MCF 10A (cell line): ENCODE data around the gene RAD51B. TPM values are rescaled to one million over a fixed set of nuclear protein-coding genes. Genes with fewer than 3 reads are reported as not detected.

Experiments used
- BruUV-seq: library from RNA; stranded (reverse); fragments of 400-500 nt; replicated peaks from 2 replicates; lab custom pipeline; 2021; lab: Mats Ljungman, UMichigan
- CTCF ChIA-PET: fragments of 300-600 bp; sonication (Branson Sonifier 250); formaldehyde crosslinking; extraction: SDS; loops from one replicate; lab custom pipeline; 2021; ENCODE audit warnings: antibody characterized with exemption, inconsistent platforms; lab: Yijun Ruan, JAX
- POLR2A ChIA-PET: fragments of 300-600, 350-650 bp; sonication (Branson Sonifier 250); formaldehyde crosslinking; extraction: SDS; loops from one replicate; lab custom pipeline; 2020; ENCODE audit warnings: antibody characterized with exemption, inconsistent platforms; lab: Yijun Ruan, JAX
- DNase-seq: peaks from one replicate; pipeline ENCODE4 v3.0.0-alpha.2; 2018; ENCODE audit not compliant: unreplicated experiment
- H3K27ac Mint-ChIP-seq: one replicate; pipeline ENCODE4 v1.8.0; 2022; ENCODE audit warnings: mild to moderate bottlenecking, low read depth, mixed read lengths; ENCODE audit not compliant: unreplicated experiment
- H3K27me3 Mint-ChIP-seq: one replicate; pipeline ENCODE4 v1.8.0; 2022; ENCODE audit warnings: mixed read lengths; ENCODE audit not compliant: insufficient read depth, unreplicated experiment
- H3K36me3 Mint-ChIP-seq: one replicate; pipeline ENCODE4 v1.8.0; 2022; ENCODE audit warnings: mild to moderate bottlenecking, moderate library complexity, mixed read lengths; ENCODE audit not compliant: insufficient read depth, unreplicated experiment
- H3K4me1 Mint-ChIP-seq: one replicate; pipeline ENCODE4 v1.8.0; 2022; ENCODE audit warnings: mixed read lengths; ENCODE audit not compliant: insufficient read depth, unreplicated experiment
- H3K4me3 Mint-ChIP-seq: one replicate; pipeline ENCODE4 v1.8.0; 2022; ENCODE audit warnings: mild to moderate bottlenecking, moderate library complexity, mixed read lengths; ENCODE audit not compliant: unreplicated experiment
- H3K9me3 Mint-ChIP-seq: one replicate; pipeline ENCODE4 v1.8.0; 2022; ENCODE audit warnings: mixed read lengths; ENCODE audit not compliant: unreplicated experiment
- CTCF ChIP-seq: fragments of 200-600 bp; IDR thresholded peaks from one replicate; pipeline ENCODE4 v1.8.0; 2022; ENCODE audit warnings: antibody characterized with exemption, mild to moderate bottlenecking; ENCODE audit not compliant: unreplicated experiment
- intact Hi-C: fragments of 100-400 bp; cut with micrococcal nuclease; formaldehyde crosslinking; loops from 2 replicates; pipeline ENCODE4 v1.14.1; 2022
- total RNA-seq: library from RNA; stranded (reverse); gene quantifications from 2 replicates; pipeline ENCODE4 v1.2.3, GENCODE V29; 2022

The RAD51B gene
- total RNA-seq, 1 experiment from 2014 or later: 14.6 TPM

GRCh38 chr14:68482772-68483395, 663.3 kb downstream of the RAD51B start:
- Mint-ChIP-seq H3K27me3 (no peaks in the 10 kb centered on the region), H3K27ac (no peak overlapping the region), H3K36me3 (peaks cover 9% of the 10 kb centered on the region), H3K4me3 (no peak overlapping the region), H3K4me1 (peaks cover 9% of the 10 kb centered on the region), H3K9me3 (no peaks in the 10 kb centered on the region)
- BruUV-seq: no TSS peak
- POLR2A ChIA-PET: interaction anchor here (0.7 to 1.0 kb wide), 2 partner anchors 31 to 232 kb away, joined by 3 to 4 read pairs; no protein-coding TSS in a partner anchor
- CTCF ChIA-PET: interaction anchor here (0.6 kb wide), 1 partner anchor 56 kb away, joined by 3 read pairs; no protein-coding TSS in a partner anchor
- no peak for TF ChIP-seq CTCF
- intact Hi-C loops: no loop called here
- DNase-seq: no peak

GRCh38 chr14:68486033-68486732, 666.6 kb downstream of the RAD51B start:
- BruUV-seq: no TSS peak
- H3K27me3 Mint-ChIP-seq: no peaks in the 10 kb centered on the region

GRCh38 chr14:68486809-68487208, 667.2 kb downstream of the RAD51B start:
- Mint-ChIP-seq H3K27me3 (no peaks in the 10 kb centered on the region), H3K27ac (no peak overlapping the region), H3K36me3 (no peaks in the 10 kb centered on the region), H3K9me3 (no peaks in the 10 kb centered on the region), H3K4me3 (no peak overlapping the region), H3K4me1 (peaks cover 18% of the 10 kb centered on the region)
- TF ChIP-seq CTCF: no peak
- intact Hi-C loops: no loop called here
- no TSS peak for BruUV-seq
- CTCF ChIA-PET: no interaction called here
- DNase-seq: no peak
- POLR2A ChIA-PET: interaction anchor here (0.8 to 1.9 kb wide), 2 partner anchors 10 to 231 kb away, joined by 3 to 5 read pairs; no protein-coding TSS in a partner anchor

More at GRCh38 chr14:68486033-68486732, 666.6 kb downstream of the RAD51B start:
- no peak for DNase-seq
- ChIA-PET CTCF (no interaction called here), POLR2A (no interaction called here)
- no peak overlapping the region for H3K27ac Mint-ChIP-seq
- intact Hi-C loops: no loop called here
- H3K4me1 Mint-ChIP-seq: peaks cover 18% of the 10 kb centered on the region
- no peaks in the 10 kb centered on the region for H3K36me3 Mint-ChIP-seq
- no peak for TF ChIP-seq CTCF
- H3K4me3 Mint-ChIP-seq: no peak overlapping the region
- H3K9me3 Mint-ChIP-seq: no peaks in the 10 kb centered on the region

GRCh38 chr14:68487805-68488590, 668.4 kb downstream of the RAD51B start:
- peaks cover 18% of the 10 kb centered on the region for H3K4me1 Mint-ChIP-seq
- CTCF ChIA-PET: no interaction called here
- TF ChIP-seq CTCF: no peak

More at GRCh38 chr14:68487805-68488590, 668.4 kb downstream of the RAD51B start:
- H3K4me3 Mint-ChIP-seq: no peak overlapping the region
- BruUV-seq: no TSS peak
- DNase-seq: peak; percentile 59
- POLR2A ChIA-PET: interaction anchor here (0.6 to 1.9 kb wide), 12 partner anchors 11 to 343 kb away, joined by 3 to 6 read pairs (median 3); no protein-coding TSS in a partner anchor
- no peaks in the 10 kb centered on the region for H3K36me3 Mint-ChIP-seq
- intact Hi-C loops: no loop called here
- peak overlapping the region; percentile 80 for H3K27ac Mint-ChIP-seq
- H3K9me3 Mint-ChIP-seq: no peaks in the 10 kb centered on the region
- H3K27me3 Mint-ChIP-seq: no peaks in the 10 kb centered on the region
